Measurements from ENCODE around the gene HM13. TPM values are rescaled to one million over a fixed set of nuclear protein-coding genes. Genes with fewer than 3 reads are reported as not detected.
"Not testable (repeated sequence)": the region's sequence is repeated elsewhere in the genome, so short reads cannot be mapped to it uniquely, and the experiment has no call there.

Gene HM13
- total and polyA plus RNA-seq, 12 donors: 27.5 to 102 (median 34.9) TPM

DNA sequence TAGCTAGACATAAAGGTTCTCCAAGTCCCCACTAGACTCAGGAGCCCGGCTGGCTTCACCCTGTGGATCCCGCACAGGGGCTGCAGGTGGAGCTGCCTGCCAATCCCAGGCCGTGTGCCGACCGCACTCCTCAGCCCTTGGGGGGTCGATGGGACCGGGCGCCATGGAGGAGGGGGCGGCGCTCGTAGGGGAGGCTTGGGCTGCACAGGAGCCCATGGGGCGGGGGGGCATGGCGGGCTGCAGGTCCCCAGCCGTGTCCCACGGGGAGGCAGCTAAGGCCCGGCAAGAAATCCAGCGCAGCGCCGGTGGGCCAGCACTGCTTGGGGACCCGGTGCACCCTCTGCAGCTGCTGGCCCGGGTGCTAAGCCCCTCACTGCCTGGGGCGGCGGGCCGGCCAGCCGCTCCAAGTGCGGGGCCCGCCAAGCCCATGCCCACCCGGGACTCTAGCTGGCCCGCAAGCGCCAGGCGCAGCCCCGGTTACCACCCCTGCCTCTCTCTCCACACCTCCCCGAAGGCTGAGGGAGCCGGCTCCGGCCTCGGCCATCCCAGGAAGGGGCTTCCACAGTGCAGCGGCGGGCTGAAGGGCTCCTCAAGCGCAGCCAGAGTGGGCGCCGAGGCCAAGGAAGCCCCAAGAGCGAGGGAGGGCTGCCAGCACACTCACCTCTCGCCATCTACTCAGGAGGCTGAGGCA is 64.4 kb downstream of the HM13 start:
- Histone ChIP-seq H3K27me3 (no peaks in the 10 kb centered on the region), H3K36me3 (no peaks in the 10 kb centered on the region), H3K4me3 (no peak overlapping the region), H3K9me3 (no peaks in the 10 kb centered on the region), H3K4me1 (peaks cover 0 to 12% (median 6%) of the 10 kb centered on the region in 9 donors), H3K27ac (no peak overlapping the region)
- DNase-seq: no peak
- intact Hi-C loops (cut with DNase I): no loop called here
- WGBS, 2 donors: 95 to 97% methylated on average over 43 of the region's 43 CpGs
- ATAC-seq: no peak
- TF ChIP-seq, protein P1, sequence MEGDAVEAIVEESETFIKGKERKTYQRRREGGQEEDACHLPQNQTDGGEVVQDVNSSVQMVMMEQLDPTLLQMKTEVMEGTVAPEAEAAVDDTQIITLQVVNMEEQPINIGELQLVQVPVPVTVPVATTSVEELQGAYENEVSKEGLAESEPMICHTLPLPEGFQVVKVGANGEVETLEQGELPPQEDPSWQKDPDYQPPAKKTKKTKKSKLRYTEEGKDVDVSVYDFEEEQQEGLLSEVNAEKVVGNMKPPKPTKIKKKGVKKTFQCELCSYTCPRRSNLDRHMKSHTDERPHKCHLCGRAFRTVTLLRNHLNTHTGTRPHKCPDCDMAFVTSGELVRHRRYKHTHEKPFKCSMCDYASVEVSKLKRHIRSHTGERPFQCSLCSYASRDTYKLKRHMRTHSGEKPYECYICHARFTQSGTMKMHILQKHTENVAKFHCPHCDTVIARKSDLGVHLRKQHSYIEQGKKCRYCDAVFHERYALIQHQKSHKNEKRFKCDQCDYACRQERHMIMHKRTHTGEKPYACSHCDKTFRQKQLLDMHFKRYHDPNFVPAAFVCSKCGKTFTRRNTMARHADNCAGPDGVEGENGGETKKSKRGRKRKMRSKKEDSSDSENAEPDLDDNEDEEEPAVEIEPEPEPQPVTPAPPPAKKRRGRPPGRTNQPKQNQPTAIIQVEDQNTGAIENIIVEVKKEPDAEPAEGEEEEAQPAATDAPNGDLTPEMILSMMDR (IDR thresholded peaks at IDR 0.05): no peak

DNA sequence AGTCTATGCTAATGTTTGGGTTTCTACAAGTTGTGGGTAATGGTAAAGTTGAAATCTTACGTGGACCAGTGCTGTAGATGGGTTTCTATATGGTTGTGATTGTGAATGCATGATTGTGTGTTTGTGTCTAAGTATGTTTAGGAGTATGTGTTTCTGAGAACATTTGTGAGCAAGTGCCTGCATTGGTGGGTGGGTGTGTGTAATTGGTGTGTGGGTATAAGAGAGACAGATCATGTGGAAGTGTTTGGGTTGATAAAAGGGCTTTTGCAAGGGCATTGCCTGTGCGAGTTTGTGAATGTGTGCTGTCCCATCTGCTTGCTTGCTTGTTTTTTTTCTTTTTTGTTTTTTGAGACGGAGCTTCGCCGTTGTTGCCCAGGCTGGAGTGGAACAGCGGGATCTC is 65.0 kb downstream of the HM13 start:
- Histone ChIP-seq H3K9me3 (no peaks in the 10 kb centered on the region), H3K4me1 (peaks cover 0 to 5% (median 0%) of the 10 kb centered on the region in 9 donors), H3K27ac (no peak overlapping the region), H3K27me3 (no peaks in the 10 kb centered on the region), H3K4me3 (no peak overlapping the region), H3K36me3 (no peaks in the 10 kb centered on the region)
- intact Hi-C loops (cut with DNase I): no loop called here
- TF ChIP-seq, protein P1 (IDR thresholded peaks at IDR 0.05): no peak
- 91 to 95% methylated on average over 6 of the region's 6 CpGs for WGBS, 2 donors
- ATAC-seq (no peak), DNase-seq (no peak)

DNA sequence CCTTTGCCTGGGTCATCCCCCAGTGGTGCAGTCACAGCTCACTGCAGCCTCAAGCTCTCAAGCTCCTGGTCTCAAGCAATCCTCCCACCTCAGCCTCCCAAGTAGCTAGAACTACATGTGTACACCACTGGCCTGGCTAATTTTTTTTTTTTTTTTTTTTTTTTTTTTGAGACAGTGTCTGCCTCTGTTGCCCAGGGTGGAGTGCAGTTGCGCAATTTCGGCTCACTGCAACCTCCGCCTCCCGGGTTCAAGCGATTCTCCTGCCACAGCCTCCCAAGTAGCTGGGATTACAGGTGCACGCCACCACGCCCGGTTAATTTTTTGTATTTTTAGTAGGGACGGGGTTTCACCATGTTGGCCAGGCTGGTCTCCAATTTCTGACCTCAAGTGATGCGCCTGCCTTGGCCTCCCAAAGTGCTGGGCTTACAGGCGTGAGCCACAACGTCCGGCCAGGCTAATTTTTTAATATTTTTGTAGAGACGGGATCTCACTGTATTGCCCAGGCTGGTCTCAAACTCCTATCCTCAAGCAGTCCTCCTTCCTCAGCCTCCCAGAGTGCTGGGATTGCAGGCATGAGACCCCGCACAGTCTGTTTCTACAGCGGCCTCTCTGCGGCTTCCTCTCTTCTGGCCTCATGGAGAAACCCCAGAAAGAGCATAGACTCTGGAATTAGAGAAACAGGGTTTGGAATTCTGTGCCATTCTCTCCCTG is 65.9 kb downstream of the HM13 start:
- H3K4me3 ChIP-seq; DNase-seq; H3K36me3 ChIP-seq; intact Hi-C loops (cut with DNase I); H3K27ac ChIP-seq; H3K9me3 ChIP-seq; ATAC-seq; H3K4me1 ChIP-seq; H3K27me3 ChIP-seq: not testable (repeated sequence)
- WGBS, 2 donors: 96 to 98% methylated on average over 17 of the region's 17 CpGs

DNA sequence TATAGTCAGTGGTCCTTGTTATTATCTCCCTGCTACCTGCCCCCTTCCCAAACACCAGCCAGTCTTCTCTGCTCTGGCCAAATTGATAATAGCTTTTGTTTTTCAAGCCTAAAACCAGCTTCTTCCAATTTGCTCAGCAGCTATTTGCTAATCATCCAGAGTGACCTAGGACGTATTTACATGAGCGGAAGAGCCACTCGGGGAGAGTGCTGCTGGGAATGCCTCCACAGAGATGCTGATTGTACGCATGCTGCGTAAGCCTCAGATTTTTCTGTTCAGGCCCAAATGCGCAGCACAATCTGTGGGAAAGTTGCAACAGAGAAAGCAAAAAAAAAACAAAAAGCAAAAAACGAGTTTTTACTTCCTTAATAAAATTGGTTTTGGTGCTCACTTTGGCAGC is 66.5 kb downstream of the HM13 start:
- Histone ChIP-seq H3K9me3 (no peaks in the 10 kb centered on the region), H3K27me3 (no peaks in the 10 kb centered on the region), H3K4me3 (no peak overlapping the region), H3K36me3 (no peaks in the 10 kb centered on the region), H3K27ac (no peak overlapping the region), H3K4me1 (peaks cover 0 to 7% (median 0%) of the 10 kb centered on the region in 9 donors)
- DNase-seq: no peak
- TF ChIP-seq, protein P1 (IDR thresholded peaks at IDR 0.05): no peak
- 80 to 90% methylated on average over 7 of the region's 7 CpGs for WGBS, 2 donors
- no peak for ATAC-seq
- intact Hi-C loops (cut with DNase I): no loop called here

DNA sequence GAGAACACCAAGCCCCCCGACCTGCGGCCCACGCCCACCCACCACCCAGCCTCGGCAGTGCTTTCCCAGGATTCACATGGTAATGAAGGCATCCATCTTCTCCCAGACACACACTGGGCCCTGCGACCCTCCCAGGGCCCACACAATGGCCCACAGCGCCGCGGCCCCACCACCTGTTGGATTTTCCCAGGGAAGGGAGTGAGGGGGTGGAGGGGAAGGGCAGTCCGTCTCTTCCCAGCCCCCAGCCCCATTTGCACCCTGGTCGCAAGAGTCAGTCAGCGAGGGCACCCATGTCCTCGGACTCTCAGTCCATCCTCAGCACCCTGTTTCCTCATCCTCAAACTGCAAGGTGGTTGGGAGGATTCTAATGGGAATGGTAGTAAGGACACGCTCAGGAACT is 67.1 kb downstream of the HM13 start:
- TF ChIP-seq, protein P1 (IDR thresholded peaks at IDR 0.05): no peak
- intact Hi-C loops (cut with DNase I): no loop called here
- DNase-seq (no peak), ATAC-seq (no peak)
- Histone ChIP-seq H3K4me1 (peaks cover 0 to 13% (median 0%) of the 10 kb centered on the region in 9 donors), H3K9me3 (no peaks in the 10 kb centered on the region), H3K36me3 (no peaks in the 10 kb centered on the region), H3K27me3 (no peaks in the 10 kb centered on the region), H3K27ac (no peak overlapping the region), H3K4me3 (no peak overlapping the region)
- 86 to 91% methylated on average over 13 of the region's 13 CpGs for WGBS, 2 donors
